ENCODE measurements around the gene OAS1. TPM values are rescaled to one million over a fixed set of nuclear protein-coding genes. Genes with fewer than 3 reads are reported as not detected.

OAS1 gene
- polyA plus RNA-seq, 1 experiment: 1.4 TPM

DNA sequence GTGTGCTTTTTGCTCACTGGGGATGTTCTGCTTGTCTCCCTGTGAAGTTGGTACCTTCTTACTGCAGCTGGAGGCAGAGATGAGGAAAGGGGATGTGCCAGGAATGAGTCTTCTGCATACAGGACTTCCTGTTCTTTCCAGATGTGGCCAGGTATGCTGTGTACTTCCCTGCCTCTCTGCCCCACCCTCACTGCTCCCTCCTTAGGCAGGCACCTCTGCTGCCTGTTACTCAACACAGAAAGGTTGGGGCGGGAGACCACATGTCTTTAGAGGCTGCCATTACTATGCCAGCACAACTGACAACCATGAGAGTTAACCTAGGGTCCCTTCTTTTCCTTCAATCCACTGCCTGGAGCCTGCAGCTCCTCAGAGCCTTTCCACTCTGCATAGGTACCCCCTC lies 29.5 kb downstream of the OAS1 start:
- no peaks in the 10 kb centered on the region for H3K36me3 ChIP-seq (ENCODE audit: control insufficient read depth, insufficient read depth, low read length)
- TF ChIP-seq, protein P1, sequence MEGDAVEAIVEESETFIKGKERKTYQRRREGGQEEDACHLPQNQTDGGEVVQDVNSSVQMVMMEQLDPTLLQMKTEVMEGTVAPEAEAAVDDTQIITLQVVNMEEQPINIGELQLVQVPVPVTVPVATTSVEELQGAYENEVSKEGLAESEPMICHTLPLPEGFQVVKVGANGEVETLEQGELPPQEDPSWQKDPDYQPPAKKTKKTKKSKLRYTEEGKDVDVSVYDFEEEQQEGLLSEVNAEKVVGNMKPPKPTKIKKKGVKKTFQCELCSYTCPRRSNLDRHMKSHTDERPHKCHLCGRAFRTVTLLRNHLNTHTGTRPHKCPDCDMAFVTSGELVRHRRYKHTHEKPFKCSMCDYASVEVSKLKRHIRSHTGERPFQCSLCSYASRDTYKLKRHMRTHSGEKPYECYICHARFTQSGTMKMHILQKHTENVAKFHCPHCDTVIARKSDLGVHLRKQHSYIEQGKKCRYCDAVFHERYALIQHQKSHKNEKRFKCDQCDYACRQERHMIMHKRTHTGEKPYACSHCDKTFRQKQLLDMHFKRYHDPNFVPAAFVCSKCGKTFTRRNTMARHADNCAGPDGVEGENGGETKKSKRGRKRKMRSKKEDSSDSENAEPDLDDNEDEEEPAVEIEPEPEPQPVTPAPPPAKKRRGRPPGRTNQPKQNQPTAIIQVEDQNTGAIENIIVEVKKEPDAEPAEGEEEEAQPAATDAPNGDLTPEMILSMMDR (IDR thresholded peaks at IDR 0.05; ENCODE audit: insufficient read depth, low read depth, low read length): no peak
- CTCF ChIA-PET: no interaction called here
- POLR2A ChIA-PET: no interaction called here
- no peak for DNase-seq (ENCODE audit: low read depth)
- H3K27me3 ChIP-seq (ENCODE audit: control insufficient read depth, insufficient read depth, low read length): no peaks in the 10 kb centered on the region
- H3K4me3 ChIP-seq (ENCODE audit: low read depth, low read length): no peak overlapping the region

DNA sequence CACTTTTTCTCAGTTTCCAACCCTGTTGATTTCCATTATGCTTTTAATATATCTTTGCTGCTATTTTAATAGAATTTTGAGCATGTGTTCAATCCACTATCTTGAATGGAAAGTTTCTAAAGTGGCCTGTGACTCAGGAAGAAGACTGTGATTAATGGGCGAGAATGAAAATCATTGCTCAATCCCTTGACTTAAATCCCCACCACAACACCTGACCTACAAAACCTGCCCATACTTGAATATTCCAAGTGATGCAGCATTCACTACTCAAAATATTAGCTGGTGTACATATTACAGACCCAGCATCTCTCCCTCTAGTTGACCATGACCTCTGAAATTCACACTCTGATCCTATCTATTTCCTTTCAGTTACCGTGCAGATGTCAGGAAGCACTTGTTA lies 30.2 kb downstream of the OAS1 start:
- Histone ChIP-seq H3K27me3 (ENCODE audit: control insufficient read depth, insufficient read depth, low read length) (no peaks in the 10 kb centered on the region), H3K4me3 (ENCODE audit: low read depth, low read length) (no peak overlapping the region), H3K36me3 (ENCODE audit: control insufficient read depth, insufficient read depth, low read length) (no peaks in the 10 kb centered on the region)
- POLR2A ChIA-PET: no interaction called here
- DNase-seq (ENCODE audit: low read depth): no peak
- CTCF ChIA-PET: no interaction called here
- TF ChIP-seq, protein P1 (IDR thresholded peaks at IDR 0.05; ENCODE audit: insufficient read depth, low read depth, low read length): no peak

DNA sequence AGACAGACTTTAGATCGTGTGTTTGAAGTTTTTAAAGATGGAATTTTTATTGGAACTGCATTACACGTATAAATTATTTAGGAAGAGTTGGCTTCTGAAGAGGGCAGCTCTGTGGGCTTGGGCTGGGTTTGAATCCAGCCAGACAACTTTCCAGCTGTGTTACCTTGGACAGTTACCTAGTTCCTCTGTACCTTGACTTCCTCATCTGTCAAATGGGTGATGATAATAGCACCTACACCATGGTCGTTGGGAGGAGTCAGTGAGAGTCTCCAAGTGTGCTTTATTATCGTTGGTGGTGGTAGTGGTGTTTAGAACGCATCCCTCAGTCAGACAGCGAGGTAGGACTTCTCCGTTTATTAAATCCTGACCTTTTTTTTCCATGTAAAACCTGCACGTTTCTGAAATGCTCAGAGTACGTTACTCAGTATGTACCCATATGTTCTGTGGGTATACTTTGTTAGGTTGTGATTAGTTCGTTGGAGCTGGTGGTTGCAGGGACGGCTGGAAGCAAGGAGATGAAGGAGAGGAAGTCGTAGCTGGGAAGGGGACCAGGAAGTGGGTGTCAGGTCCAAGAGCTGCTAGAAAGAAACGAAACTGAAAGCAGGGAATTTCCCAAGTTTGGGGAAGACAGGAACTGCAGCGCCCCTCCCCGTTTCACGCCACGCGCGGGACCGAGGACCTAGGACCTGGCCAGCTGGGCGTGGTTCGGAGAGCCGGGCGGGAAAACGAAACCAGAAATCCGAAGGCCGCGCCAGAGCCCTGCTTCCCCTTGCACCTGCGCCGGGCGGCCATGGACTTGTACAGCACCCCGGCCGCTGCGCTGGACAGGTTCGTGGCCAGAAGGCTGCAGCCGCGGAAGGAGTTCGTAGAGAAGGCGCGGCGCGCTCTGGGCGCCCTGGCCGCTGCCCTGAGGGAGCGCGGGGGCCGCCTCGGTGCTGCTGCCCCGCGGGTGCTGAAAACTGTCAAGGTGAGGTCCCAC lies 31.3 kb downstream of the OAS1 start, which contains the start of gene OAS3:
Gene OAS3, plus strand, starts transcription at position 734 of the 979 bp plus-strand sequence. Its CDS starts 57 bp downstream, at position 791.
- CTCF ChIA-PET: interaction anchor here (0.7 kb wide), 1 partner anchor 35 kb away, joined by 3 read pairs; no protein-coding TSS in a partner anchor
- H3K27me3 ChIP-seq (ENCODE audit: control insufficient read depth, insufficient read depth, low read length): no peaks in the 10 kb centered on the region
- POLR2A ChIA-PET: no interaction called here

DNA sequence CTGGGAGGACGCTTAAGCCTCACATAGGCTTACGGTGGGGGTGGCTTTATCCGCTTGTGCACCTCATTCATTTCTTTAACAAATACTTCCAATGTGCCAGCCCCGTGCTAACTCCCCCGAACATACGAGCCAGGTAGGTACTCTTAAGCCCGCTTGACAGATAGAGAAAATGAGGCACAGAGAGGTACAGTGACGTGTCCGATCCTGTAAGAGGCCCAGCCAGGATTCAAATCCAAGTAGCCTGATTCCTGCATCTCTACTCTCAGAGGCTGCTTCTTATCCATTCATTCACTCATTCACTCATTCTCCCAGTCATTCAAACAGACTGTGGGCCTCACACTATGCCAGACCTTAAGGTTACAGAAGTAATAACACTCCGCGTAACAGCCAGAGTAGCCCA lies 32.0 kb downstream of the OAS1 start:
- TF ChIP-seq, protein P1 (IDR thresholded peaks at IDR 0.05; ENCODE audit: insufficient read depth, low read depth, low read length): no peak
- ChIA-PET POLR2A (no interaction called here), CTCF (no interaction called here)
- peak overlapping the region; percentile 61 for H3K4me3 ChIP-seq (ENCODE audit: low read depth, low read length)
- no peaks in the 10 kb centered on the region for H3K27me3 ChIP-seq (ENCODE audit: control insufficient read depth, insufficient read depth, low read length)
- no peak for DNase-seq (ENCODE audit: low read depth)
- H3K36me3 ChIP-seq (ENCODE audit: control insufficient read depth, insufficient read depth, low read length): no peaks in the 10 kb centered on the region

More for the DNA sequence above, 31.3 kb downstream of the OAS1 start, which contains the start of gene OAS3:
- H3K36me3 ChIP-seq (ENCODE audit: control insufficient read depth, insufficient read depth, low read length): no peaks in the 10 kb centered on the region
- peak; percentile 28 for DNase-seq (ENCODE audit: low read depth)
- peak within 1 kb of the TSS; percentile 61 for H3K4me3 ChIP-seq (ENCODE audit: low read depth, low read length)
- TF ChIP-seq, protein P1 (IDR thresholded peaks at IDR 0.05; ENCODE audit: insufficient read depth, low read depth, low read length): no peak

DNA sequence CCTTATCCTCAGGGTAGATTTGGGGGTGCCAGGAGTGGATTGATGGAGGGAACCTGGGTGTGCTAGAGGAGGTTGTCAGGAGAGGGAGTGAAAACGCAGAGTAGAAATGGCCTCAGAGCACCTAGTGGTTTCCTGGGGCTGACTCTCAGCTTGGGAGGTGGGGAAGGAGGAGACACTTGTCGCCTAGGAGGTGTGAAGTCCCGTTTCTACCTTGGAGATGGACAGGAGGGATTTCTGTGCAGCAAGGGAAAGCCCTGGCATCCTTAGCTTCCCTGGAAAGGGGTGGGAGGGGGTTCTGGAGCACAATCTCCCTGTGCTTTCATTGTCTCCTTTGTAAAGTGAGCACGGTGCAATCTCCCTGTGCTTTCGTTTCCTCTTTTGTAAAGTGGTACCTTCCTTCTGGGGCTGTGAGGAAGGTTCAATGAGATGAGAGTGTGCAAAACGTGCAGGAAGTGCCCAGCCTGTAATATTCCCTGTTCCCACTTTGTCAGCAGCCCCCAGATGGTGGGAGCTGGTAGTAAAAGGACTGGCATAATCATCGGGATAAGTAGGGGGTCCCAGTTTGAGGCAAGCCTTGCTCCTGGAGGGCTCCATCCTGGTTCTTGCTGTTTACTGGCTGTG lies 33.1 kb downstream of the OAS1 start:
- DNase-seq (ENCODE audit: low read depth): no peak
- Histone ChIP-seq H3K36me3 (ENCODE audit: control insufficient read depth, insufficient read depth, low read length) (no peaks in the 10 kb centered on the region), H3K4me3 (ENCODE audit: low read depth, low read length) (no peak overlapping the region), H3K27me3 (ENCODE audit: control insufficient read depth, insufficient read depth, low read length) (no peaks in the 10 kb centered on the region)
- ChIA-PET CTCF (no interaction called here), POLR2A (no interaction called here)
- TF ChIP-seq, protein P1 (IDR thresholded peaks at IDR 0.05; ENCODE audit: insufficient read depth, low read depth, low read length): 0 out of 2 replicates have a peak, but pooled peaks have one; percentile 2
